BE2C (cell line): Measurements from ENCODE around the gene CCDC141.
"Not testable (repeated sequence)": the region's sequence is repeated elsewhere in the genome, so short reads cannot be mapped to it uniquely, and the experiment has no call there.

Source experiments
- DNase-seq: peaks from one replicate; pipeline ENCODE4 v3.0.0-alpha.2; 2020
- H3K27me3 ChIP-seq: fragments of 250-450 bp; sonication (Bioruptor Pico); 2 replicates; pipeline ENCODE4 v1.5.1; 2020; ENCODE audit warnings: mild to moderate bottlenecking
- H3K36me3 ChIP-seq: fragments of 250-450 bp; sonication (Bioruptor Pico); 2 replicates; pipeline ENCODE4 v1.5.1; 2020; ENCODE audit warnings: mild to moderate bottlenecking
- H3K4me1 ChIP-seq: fragments of 250-450 bp; sonication (Bioruptor Pico); 2 replicates; pipeline ENCODE4 v1.5.1; 2020
- H3K4me3 ChIP-seq: 2 replicates; pipeline ENCODE4 v1.5.1; 2011; ENCODE audit warnings: low read depth, low read length
- H3K9me3 ChIP-seq: fragments of 250-450 bp; sonication (Bioruptor Pico); 2 replicates; pipeline ENCODE4 v1.5.1; 2020
- TF ChIP-seq, protein P1 (sequence below): IDR thresholded peaks from 2 replicates; pipeline ENCODE4 v1.5.1; 2012; ENCODE audit warnings: mild to moderate bottlenecking, low read depth, low read length

Gene CCDC141

GRCh38 chr2:178994264-178994663, 55.7 kb downstream of the CCDC141 start:
- H3K27me3 ChIP-seq, result no peaks in the 10 kb centered on the region
- H3K36me3 ChIP-seq, result no peaks in the 10 kb centered on the region
- TF ChIP-seq, protein P1, sequence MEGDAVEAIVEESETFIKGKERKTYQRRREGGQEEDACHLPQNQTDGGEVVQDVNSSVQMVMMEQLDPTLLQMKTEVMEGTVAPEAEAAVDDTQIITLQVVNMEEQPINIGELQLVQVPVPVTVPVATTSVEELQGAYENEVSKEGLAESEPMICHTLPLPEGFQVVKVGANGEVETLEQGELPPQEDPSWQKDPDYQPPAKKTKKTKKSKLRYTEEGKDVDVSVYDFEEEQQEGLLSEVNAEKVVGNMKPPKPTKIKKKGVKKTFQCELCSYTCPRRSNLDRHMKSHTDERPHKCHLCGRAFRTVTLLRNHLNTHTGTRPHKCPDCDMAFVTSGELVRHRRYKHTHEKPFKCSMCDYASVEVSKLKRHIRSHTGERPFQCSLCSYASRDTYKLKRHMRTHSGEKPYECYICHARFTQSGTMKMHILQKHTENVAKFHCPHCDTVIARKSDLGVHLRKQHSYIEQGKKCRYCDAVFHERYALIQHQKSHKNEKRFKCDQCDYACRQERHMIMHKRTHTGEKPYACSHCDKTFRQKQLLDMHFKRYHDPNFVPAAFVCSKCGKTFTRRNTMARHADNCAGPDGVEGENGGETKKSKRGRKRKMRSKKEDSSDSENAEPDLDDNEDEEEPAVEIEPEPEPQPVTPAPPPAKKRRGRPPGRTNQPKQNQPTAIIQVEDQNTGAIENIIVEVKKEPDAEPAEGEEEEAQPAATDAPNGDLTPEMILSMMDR, result no peak
- H3K9me3 ChIP-seq, result no peaks in the 10 kb centered on the region
- DNase-seq, result no peak
- no peak overlapping the region for H3K4me3 ChIP-seq
- no peaks in the 10 kb centered on the region for H3K4me1 ChIP-seq

- Histone ChIP-seq H3K27me3 (no peaks in the 10 kb centered on the region), H3K4me1 (no peaks in the 10 kb centered on the region), H3K4me3 (no peak overlapping the region), H3K9me3 (no peaks in the 10 kb centered on the region), H3K36me3 (no peaks in the 10 kb centered on the region)
- no peak for DNase-seq
- TF ChIP-seq, protein P1, result no peak
Measured at GRCh38 chr2:178993788-178994187, 56.1 kb downstream of the CCDC141 start.

- not testable (repeated sequence) for H3K27me3 ChIP-seq, H3K36me3 ChIP-seq, H3K4me3 ChIP-seq, H3K9me3 ChIP-seq, H3K4me1 ChIP-seq, DNase-seq
Measured at GRCh38 chr2:178992719-178993118, 57.2 kb downstream of the CCDC141 start.

DNA sequence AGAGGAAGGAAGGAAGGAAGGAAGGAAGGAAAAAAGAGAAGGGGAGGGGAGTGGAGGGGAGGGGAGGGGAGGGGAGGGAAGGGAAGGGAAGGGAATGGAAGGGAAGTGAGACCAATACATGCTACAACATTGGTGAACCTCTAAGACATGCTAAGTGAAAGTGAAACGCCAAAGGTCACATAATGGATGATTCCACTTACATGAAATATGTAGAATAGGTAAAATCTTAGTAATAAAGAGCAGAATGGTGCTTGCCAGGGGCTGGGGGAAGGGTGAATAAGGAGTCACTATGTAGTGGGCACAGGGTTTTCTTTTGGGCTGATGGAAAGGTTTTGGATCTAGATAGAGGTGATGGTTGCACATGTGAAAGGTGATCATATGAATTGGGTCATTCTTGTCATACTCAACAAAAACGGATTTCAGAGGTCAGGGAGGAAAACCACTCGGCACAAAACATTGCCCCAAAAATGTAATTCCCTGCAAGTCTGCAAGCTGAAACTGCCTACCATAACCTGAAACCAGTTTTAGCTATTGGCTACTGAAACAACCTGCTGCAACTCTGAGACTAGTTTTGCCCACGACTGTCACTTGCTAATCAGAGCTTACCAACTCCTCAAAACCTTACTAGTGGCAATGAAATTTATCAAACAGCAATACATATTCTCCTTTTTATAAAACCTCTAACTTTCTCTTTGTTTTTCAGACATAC, 59.2 kb downstream of the CCDC141 start:
- Histone ChIP-seq H3K9me3 (no peaks in the 10 kb centered on the region), H3K4me3 (no peak overlapping the region), H3K36me3 (no peaks in the 10 kb centered on the region), H3K27me3 (no peaks in the 10 kb centered on the region), H3K4me1 (no peaks in the 10 kb centered on the region)
- TF ChIP-seq, protein P1, result no peak
- DNase-seq, result no peak

DNA sequence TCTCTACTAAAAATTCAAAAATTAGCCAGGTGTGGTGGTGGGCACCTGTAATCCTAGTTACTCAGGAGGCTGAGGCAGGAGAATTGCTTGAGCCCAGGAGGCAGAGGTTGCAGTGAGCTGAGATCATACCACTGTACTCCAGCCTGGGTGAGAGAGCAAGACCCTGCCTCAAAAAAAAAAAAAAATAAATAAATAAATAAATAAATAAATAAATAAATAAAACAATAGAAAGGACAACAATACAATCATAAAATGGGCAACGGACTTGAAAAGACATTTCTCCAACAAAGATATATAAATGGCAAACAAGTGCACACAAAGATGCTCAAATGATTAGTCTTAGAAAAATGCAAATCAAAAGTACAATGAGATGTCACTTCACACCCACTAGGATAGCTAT, 60.5 kb downstream of the CCDC141 start:
- H3K9me3 ChIP-seq, H3K36me3 ChIP-seq: not testable (repeated sequence)

DNA sequence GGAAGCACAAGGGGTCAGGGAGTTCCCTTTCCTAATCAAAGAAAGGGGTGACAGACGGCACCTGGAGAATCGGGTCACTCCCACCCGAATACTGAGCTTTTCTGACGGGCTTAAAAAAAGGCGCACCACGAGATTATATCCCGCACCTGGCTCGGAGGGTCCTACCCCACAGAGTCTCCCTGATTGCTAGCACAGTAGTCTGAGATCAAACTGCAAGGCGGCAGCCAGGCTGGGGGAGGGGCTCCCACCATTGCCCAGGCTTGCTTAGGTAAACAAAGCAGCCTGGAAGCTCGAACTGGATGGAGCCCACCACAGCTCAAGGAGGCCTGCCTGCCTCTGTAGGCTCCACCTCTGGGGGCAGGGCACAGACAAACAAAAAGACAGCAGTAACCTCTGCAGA, 67.3 kb downstream of the CCDC141 start:
- H3K4me3 ChIP-seq, H3K36me3 ChIP-seq, H3K9me3 ChIP-seq, DNase-seq, H3K27me3 ChIP-seq, H3K4me1 ChIP-seq: not testable (repeated sequence)

More for the DNA sequence above, 60.5 kb downstream of the CCDC141 start:
- not testable (repeated sequence) for H3K4me3 ChIP-seq, H3K4me1 ChIP-seq, DNase-seq, H3K27me3 ChIP-seq

- Histone ChIP-seq H3K27me3 (no peaks in the 10 kb centered on the region), H3K36me3 (no peaks in the 10 kb centered on the region), H3K9me3 (no peaks in the 10 kb centered on the region), H3K4me3 (no peak overlapping the region), H3K4me1 (no peaks in the 10 kb centered on the region)
- TF ChIP-seq, protein P1, result no peak
- no peak for DNase-seq
Measured at GRCh38 chr2:178980815-178981214, 69.1 kb downstream of the CCDC141 start.

- no peaks in the 10 kb centered on the region for H3K27me3 ChIP-seq
- H3K36me3 ChIP-seq, result no peaks in the 10 kb centered on the region
- DNase-seq, result no peak
- no peaks in the 10 kb centered on the region for H3K4me1 ChIP-seq
- H3K9me3 ChIP-seq, result no peaks in the 10 kb centered on the region
- no peak overlapping the region for H3K4me3 ChIP-seq
- TF ChIP-seq, protein P1, result no peak
Measured at GRCh38 chr2:178978667-178979066, 71.3 kb downstream of the CCDC141 start.
